ENCODE results near the gene INAFM2.

INAFM2 gene

DNA sequence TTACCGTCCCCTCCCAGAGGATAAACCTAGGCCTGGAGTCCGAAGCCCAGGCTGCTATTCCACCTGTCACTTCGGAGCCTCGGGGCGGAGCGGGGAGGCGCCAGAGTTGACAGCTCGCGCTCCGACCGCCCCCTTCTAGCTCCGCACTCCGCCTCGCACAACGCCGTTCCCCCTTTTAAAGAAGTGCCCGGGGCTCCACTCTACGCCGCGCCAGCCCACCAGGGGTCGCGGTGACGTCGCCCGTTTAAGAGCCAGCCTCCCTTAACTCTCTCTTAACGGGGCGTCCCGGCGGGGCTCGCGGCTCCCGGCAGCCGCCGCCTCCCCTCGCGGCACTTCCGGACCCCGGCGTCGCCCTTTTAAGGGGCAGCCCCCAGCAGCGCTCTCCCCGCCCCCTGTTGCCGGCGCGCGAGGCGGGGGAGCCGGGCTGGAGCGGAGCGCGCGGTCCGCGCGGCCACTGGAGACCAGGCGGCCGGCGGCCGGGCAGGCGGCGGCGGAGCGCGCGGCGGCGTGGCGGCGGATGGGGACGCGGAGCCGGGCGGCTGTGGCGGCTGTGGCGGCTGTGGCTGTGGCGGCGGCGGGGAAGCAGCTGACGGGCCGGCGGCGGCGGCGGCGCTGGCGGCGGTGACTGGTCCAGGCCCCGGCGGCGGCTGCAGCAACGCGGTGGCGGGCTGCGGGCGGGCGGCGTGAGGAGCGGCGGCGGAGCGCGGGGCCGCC, at the start of gene INAFM2:
TSS of gene INAFM2 (plus strand) at position 454 of the 714 bp plus-strand sequence. CDS start 364 bp downstream, outside the sequence.
- peak; percentile 20 to 85 (median 74) for DNase-seq

DNA sequence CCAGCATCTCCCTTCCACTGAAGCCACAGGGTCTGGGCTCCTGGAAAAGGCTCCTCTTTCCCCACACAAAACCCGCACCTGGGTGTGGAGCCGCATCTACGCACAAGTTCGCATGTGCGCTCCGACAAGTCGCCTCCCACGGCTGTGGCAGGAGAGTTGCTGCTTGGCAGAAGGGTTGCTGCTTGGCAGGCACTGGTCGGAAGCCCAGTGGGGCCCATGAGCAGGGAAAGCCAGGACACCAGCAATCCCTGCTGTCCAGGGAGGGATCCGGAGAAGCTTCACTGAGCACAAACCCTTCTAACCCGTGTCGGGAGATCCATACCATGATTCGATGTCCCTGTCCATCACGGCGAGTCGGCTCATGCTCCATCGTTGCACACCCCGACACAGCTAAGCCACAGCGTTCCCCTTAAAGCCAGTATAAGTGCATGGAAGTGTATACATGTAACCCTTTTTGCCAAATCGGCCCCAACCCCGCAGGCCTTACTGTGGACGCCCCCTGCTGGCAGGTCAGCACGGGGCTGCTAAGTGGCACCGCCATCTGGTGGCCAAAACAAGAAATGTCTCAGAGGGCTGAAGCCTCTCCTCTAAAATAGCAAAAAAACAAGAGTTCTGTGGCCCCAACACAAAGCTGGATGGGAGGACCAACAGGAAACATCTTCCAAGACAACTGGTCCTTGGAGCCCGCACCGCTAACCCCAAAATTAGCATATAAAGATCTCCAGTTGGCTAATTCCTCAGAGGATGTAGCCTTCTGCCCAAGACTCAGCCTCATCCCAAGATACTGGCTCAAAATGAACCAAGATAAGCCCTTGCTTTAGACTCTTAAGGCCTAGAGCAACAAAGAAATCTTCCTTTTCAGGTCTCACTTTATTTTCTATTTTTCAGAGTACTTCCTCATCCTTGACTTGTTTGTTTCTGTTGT, 48.9 kb upstream of the INAFM2 start:
- DNase-seq: peak in 12 of 14 donors; percentile 28 to 78 (median 51)

DNA sequence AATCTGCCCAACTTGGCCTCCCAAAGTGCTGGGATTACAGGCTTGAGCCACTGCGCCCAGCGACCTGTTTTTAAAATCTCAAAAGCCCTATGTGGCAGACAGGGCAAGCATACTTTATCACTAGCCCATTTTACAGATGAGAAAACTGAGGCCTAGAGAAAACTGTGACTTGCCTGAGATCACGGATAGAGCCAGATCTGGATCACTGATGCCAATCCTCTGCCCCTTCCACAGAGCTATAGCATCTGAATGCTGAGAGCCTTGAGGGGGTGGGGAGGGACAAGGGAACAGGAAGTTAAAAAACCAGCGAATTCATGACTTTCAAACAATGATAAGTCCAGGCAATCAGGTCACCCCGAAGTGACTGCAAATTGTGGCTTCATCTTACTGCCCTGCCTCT, 48.0 kb upstream of the INAFM2 start:
- no peak for DNase-seq

DNA sequence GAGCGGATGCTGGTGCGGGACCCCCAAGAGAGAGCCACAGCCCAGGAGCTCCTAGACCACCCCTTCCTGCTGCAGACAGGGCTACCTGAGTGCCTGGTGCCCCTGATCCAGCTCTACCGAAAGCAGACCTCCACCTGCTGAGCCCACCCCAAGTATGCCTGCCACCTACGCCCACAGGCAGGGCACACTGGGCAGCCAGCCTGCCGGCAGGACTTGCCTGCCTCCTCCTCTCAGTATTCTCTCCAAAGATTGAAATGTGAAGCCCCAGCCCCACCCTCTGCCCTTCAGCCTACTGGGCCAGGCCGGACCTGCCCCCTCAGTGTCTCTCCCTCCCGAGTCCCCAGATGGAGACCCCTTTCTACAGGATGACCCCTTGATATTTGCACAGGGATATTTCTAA, 47.5 kb upstream of the INAFM2 start:
- DNase-seq: no peak

DNA sequence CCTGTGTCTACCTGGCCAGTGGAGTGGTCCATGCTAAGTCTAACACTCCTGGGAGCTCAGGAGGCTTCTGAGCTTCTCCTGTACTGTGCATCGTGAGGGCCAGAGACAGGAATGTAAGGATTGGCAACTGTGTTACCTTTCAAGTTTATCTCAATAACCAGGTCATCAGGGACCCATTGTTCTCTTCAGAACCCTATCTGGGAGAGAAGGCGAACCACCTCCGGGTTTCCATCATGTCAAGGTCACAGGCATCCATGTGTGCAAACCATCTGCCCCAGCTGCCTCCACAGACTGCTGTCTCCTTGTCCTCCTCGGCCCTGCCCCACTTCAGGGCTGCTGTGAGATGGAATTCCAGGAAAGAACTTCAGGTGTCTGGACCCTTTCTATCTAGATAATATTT, 46.6 kb upstream of the INAFM2 start:
- DNase-seq: no peak

DNA sequence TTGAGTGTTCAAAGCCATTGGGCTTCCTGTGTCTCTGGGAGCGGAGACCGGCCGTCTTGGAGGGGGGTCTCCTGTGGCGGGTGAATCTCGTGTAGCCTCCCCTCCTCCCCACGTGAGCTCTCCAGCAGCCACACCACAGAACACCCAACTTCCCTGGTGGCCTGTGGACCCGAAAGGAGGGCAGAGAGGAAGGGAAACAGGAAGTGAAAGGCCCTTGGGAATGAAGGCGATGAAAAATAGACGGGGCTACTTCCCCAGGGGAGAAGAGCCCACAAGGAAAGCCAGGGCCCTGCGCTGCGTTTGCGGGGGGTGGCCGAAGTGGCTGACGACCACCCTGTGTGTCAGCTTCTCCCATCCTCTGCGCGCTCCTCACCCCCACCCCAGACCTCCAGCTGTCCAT, 46.0 kb upstream of the INAFM2 start:
- peak in 1 of 14 donors; percentile 15 for DNase-seq

DNA sequence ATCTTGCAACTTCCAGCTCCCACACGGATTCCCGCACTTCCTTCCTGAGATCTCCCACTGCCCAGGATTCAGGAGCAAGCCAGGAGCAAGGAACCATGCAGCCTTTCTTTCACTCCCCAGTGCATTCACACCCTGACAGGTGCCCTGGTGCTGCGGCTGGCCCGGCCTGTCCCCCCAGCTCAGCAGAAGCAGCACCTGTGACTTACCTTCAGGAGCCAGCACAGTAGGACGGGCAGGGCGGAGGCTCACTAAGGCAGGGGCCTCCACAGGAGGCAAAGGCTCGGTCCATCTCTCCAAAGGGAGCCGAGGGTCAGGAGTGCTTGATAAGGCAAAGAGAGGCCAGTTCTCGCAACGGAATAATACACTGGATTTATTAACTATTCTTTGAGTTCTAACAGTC, 45.5 kb upstream of the INAFM2 start:
- DNase-seq: no peak

DNA sequence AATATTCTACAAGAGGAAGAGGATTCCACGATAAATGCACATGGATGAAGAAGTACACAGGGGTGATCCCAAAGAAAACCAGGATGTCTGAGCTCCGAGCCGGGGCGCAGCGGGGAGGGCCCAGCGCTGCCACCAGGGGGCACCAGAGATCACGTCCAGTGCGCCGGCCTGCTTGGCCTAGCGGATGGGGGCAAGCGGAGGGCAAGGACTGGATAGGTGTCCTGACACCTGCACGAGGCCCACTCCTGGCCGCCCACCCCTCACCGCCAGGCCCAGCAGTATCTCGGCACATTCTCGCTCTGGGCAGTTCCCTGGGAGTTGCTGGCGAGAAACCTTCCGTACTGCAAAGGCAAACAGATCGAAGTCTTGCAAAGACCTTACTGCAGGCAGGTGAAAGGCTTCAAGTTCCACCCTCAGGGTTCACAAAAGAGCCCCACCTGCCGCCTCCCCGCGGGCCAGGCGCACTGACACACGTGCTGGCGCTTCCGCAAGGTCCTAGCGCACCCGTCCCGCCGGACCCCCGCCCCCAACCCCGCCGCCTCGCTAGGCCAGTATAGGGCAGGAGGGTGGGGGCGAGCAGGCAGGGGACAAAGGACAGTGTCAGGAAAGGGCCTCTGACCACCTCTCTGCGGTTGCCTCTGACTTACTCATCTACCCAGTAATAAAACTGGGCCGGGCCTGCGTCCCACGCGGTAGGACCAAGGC, 43.9 kb upstream of the INAFM2 start:
- DNase-seq: peak in 12 of 14 donors; percentile 15 to 72 (median 42)

DNA sequence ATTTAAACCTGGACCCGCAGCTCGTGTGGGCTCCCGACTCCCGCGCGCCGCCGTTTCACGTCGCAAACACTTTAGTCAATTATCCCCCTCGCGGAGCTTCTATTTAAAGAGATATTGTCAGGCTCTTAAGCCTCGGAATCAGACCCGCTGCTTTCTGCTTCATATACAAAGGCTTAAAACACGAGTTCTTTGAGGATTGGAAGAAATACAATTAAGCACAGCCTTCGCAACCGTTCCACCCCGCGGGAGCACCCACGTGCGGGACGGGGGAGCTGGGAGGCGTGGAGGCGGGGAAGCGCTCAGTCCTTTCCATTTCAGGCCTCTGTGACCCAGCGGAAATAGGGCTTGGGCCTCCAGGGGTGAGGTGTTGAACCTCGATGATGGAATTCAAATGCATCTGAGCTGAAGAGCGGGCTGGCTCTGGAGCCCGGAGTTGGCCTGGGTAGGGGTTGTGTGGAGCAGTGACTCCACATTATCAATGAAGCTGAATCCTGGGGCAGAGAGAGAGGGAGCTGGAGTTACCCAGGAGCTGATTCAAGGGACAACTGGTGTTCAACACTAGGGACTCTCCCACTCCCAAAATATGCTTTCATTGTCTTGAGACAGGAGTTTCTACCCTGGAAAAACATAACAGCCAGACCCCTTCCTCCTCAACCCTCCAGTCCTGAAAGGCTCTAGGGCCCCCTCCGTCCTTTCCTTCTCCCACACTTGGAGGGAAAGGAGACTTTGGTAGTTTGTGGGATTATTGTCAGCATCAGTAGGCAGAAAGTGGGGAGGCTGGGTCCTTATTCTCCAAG, 43.0 kb upstream of the INAFM2 start:
- DNase-seq: no peak

DNA sequence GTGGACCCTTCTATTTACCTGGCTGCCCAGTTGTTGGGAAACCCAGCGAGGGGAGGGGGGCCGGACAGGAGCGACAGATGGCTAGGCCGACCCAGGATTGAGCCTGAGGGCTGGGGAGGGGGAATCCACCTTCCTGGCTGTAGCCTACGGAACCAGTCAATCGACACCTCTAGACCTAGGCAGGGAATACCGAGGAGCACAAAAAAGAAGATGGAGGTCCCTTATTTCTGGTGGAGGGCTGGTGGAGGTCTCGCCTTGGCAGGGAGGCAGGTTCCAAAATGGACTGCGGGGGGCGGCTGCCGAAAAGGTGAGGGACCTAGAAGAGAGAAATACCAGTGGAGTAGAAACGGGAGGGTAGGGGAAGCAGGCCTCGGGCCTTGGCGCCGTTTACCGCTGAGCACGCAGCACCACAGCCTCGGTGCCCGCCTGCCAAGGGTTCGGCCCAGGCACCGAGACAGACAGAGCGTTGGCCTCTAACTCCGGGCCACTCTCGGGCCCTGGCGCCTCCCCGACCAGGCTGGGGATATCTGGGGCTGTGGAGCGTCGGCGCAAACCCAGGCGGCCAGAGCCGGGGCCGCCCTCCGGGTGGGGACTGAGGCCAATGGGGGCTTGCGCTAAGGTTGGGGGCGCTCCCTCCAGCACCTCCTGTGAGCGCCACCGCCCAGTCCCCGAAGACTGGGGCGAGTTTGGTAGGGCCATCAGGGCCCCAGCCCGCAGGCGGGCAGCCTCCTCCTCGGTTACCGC, 42.3 kb upstream of the INAFM2 start:
- DNase-seq: no peak

DNA sequence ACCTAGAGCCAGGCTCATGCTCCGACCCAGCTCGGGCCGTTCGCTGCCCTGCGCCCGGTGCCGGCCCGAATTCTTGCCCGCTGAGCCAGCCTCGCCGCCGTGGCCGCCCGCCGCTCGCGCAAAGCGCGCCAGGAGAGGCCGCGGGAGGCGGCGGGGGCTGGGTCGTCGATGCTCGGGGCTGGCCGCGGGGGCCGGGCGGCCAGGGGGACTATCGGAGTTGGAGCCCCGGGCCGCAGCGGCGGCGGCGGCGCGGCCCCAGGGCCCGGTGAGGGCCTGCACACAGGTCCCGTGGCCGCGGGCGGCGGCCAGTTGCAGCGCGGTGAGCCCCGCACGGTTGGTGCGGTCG, 41.7 kb upstream of the INAFM2 start:
- no peak for DNase-seq

DNA sequence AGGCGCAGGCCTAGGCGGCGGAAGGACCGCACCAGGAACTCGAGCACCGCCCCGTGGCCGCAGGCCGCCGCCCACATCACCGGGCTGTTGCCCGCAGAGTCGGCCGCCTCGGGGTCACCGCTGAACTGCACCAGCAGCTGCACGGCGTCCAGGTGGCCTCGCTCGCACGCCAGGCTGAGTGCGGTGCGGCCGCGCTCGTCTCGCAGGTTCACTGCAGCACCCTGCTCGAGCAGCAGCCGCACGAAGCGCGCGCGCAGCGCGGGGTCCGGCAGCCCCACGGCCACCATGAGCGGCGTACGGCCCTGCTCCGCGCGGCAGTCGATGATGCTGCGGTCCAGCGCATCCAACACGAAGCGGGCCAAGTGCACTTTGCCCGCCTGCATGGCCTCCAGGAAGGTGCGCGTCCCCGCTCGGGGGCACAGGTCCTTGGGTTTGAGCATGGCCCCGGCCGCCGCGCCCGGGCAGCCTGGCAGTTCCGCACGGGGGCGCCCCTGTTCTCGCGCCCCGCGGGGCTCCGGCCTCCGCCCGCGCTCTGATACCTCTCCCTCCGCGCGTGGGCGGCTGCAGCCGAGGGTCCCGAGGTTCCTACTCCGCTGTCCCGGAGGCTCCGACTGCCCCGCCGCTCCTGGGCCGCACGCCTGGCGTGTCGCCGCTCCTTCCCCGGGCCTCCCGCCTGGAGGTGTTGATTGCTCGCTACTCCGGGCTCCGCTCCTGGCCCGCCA, 41.2 kb upstream of the INAFM2 start:
- no peak for DNase-seq

DNA sequence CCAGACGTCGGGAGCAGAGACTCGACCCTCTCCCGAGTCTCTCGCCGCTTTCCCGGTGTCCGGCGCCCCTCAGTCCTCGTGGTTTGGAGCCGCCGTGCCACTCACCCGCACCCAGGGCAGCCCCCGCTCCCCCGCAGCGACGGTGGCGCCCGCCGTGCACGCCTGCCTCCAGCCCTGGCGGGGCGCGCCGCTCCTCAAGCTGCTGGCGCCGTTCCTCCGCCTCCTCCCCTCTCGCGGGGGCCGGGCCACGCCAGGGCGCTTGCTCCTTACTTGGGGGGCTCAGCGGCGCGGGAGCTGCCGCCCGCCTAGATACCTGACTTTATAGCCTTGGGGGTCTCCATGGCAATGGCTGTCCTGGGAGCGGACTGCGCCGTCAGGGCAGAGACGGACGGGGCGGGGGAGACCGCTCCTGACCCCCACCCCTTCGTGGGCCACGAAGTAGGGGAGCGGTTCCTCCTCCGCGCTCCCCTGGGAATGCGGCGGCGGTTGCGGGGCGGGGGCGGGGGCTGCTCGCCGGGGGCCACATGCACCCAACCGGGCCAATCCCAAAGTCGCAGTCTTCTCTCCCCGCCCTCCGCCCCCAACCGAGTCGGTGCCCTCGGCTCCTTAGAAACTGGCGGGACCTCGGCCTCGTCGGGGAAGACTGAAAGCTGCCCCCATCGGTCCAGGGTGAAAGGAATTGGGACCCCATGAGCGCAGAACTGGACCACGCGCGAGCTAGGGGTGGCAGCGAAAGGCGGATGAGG, 40.5 kb upstream of the INAFM2 start, which contains the start of gene ANKRD63:
TSS of gene ANKRD63 (minus strand) at position 196 of the 746 bp plus-strand sequence. CDS start 478 bp downstream, outside the sequence.
- no peak for DNase-seq

DNA sequence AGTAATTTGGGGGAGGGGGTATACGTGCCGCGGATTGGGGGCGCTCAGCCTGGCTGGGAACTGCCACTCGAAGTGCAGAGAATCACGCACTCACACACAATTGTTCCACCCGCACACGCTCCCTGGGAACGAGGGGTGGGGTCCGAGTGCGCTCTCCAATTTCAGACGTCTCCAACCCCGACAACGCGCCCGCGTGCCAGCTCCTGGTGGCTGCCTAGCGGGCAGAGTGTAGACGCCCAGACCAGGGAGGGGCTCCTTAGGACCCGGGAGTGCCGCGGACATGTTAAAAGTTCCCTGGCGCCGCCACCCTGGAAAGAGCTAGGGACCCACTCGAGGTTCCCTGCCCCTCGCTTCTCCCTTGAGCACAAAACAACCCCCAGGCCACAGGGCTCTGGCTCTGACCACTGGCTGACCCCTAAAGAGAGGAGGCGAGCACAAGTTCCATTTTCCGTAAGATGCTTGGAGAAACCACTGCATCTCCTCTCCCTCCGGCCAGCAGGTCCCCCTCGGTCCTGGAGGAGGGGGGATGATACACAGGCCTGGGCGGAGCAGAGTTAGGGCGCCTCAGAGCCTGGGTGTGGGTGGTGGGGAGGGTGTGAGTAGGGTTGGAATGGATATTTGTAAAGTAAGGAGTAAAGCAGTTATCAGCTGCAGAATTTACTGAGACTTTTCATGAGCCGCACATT, 39.7 kb upstream of the INAFM2 start:
- no peak for DNase-seq

DNA sequence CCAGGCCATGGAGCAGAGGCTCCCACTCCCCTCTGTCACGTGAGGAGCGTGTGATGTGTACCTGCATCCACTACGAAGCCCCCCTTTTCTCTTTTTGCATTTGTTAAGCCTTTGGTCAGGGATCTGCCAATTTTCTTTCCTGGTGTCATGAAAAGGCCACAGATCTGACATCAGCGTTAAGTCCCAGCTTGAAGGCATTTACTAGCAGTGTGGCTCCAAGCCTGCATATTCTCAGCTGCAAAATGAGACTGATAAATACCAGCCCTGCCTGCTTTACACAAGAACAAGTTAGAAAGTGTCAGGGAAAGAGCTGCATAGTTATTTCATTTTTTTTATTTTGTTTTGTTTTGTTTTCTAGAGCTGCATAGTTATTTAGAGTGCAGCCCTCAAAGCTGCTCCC, 38.3 kb upstream of the INAFM2 start:
- DNase-seq: no peak

DNA sequence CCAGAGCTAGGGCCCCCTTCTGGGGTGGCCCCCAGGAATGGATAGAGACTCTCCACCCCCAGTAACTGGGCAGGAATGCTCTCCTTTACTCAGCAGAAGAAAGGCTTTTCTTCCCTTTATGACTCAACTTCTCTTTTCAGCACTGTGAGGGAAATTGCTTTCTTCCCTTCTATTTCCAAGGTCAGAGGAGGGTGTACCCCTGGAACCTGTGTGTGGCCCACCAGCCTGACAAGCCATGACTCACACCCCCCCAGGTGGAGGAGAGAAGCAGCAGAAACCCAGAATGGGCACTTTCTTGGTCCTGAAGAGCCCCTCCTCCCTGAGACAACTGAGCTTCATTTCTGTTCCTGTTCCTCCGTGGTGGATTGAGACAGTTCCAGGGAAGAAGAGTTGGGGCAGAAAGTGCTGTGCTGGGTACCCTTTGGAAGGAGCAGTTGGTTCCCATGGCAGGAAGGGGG, 37.9 kb upstream of the INAFM2 start:
- no peak for DNase-seq

DNA sequence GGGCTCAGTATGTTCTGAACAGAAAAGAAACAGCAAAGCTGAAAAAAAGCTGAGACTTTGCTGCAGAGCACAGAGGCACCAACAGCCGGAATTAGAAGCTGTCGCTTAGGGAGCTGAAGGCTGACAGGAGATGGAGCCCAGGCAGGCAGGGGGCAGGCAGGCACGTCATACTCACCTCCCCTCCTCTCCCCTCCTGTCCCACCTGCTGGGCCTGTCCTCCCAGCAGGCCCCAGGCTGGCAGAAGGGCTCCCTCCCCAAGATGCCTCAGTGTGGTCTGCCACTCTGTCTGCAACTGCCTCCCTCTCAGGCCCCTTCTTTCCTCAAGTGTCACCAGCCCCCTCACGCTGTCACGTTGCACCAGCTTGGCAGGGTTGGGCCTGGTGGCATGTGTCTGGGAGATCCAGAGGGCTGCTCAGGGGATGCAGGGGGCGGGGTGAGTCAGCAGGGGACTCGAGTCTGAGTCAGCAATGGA, 37.4 kb upstream of the INAFM2 start:
- DNase-seq: no peak

DNA sequence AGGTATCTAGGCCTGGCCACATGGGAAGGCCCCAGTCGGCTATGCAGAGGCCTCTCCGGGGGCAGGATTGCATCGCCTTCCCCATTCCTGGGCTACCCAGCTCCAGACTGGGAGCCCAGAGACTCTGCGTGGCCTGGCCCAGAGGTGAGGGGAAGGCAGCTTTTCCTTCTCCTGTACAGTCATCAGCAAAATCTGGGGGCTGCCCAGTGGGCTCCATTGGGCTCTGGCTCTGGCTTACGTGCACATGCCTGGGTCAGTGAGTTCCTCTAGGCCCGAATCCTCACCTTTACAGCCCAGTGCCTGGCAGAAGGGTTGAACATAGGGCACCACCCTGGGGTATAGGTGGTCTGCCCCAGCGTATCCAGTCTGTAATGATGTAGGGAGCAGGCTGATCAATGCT, 36.7 kb upstream of the INAFM2 start:
- no peak for DNase-seq

DNA sequence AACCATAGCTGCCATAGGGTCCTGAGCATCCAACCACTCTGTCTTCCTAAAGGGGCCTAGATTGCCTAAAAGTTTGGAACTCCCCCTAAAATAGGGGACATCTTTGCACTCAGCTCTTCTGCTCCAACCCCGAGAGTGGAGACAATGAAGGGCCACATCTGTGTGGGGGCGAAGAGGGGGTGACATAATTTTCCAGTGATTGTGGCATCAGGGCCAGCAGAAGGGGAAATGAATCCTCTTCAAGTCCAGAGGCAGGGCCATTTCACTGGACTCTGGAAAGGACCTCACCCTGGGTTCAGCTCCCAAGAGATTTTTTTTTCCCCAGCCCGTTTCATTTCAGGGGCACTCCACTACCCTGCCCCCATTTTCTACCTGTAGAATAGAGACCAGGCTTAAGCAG, 36.0 kb upstream of the INAFM2 start:
- DNase-seq: no peak

Measured in C1 segment of cervical spinal cord (tissue), 14 donors.